HUES48 (cell line): ENCODE data around the gene GRID2IP.

Experiments used
- H3K27ac ChIP-seq: one replicate; pipeline ENCODE4 v1.7.0; 2013; ENCODE audit warnings: low read depth, low read length, inconsistent platforms
- H3K27me3 ChIP-seq: 2 replicates; pipeline ENCODE4 v1.6.1; 2013; ENCODE audit warnings: mild to moderate bottlenecking, low read length; ENCODE audit not compliant: control insufficient read depth, insufficient read depth
- H3K36me3 ChIP-seq: 2 replicates; pipeline ENCODE4 v1.6.1; 2013; ENCODE audit warnings: low read length; ENCODE audit not compliant: control insufficient read depth, insufficient read depth
- H3K4me1 ChIP-seq: 2 replicates; pipeline ENCODE4 v1.6.1; 2013; ENCODE audit warnings: mild to moderate bottlenecking, low read length; ENCODE audit not compliant: control insufficient read depth, insufficient read depth
- H3K4me3 ChIP-seq: 2 replicates; pipeline ENCODE4 v1.5.1; 2013; ENCODE audit warnings: mild to moderate bottlenecking, low read depth, low read length
- H3K9ac ChIP-seq: 2 replicates; pipeline ENCODE4 v1.6.1; 2013; ENCODE audit warnings: mild to moderate bottlenecking, low read depth, low read length, moderate library complexity
- H3K9me3 ChIP-seq: 2 replicates; pipeline ENCODE4 v1.6.1; 2013; ENCODE audit warnings: low read length; ENCODE audit not compliant: control insufficient read depth, insufficient read depth

GRID2IP gene

DNA sequence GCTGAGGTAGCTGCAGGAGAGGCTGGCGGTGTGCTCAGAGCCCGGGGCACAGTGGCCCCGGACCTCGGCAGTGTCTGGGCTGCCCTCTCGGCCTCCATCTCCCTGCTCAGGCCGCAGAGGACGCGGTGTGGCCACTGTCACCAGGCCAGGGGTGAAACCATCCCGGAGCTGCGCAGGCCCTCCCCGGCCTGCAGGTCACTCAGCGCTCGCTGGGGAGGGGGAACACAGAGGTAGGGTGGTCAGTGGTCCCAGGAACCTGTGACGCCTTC lies 53.7 kb downstream of the GRID2IP start:
- Histone ChIP-seq H3K36me3 (peaks cover 5% of the 10 kb centered on the region; the same call in 1 of the 2 replicates), H3K4me3 (no peak overlapping the region), H3K9me3 (no peaks in the 10 kb centered on the region), H3K9ac (no peak overlapping the region), H3K4me1 (peaks cover under 1% of the 10 kb centered on the region; the same call in 1 of the 2 replicates), H3K27me3 (no peaks in the 10 kb centered on the region), H3K27ac (no peak overlapping the region)

DNA sequence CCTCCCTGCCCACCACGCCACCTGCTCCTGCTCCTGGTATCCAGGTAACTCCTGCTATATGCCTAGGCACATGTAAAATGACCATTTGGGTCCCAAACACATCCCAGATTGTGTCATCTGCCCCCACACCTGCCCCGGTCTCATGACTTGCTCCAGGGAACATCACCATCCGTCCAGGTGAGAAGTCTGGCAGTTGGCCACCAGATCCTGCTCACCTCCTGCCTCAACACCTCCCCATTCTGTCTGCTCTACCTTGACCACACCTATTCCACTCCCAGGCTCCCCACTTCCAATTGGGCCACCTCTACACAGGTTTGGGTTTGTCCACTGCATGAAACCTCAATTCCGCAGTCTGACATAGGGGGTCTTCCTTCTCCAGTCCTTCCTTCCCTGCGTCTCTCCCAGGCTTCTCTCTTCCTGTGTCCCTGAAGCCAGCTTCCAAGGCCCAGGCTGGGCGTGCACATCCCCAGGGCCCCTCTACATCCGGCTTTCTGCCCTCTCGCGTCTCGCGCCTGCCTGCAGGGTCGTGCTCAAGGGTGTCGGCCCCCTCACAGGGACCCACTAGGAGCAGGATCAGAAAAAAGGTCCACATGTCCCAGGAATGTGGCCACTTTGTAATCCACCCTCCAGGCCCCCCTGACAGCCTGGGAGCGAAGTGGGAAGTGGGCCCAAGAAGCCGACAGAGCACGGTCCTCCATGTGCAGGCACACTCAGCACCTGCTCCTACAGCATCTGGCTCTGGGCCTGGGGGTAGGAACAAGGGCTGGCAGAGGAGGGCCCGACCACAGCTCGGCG lies 54.2 kb downstream of the GRID2IP start:
- H3K27me3 ChIP-seq: no peaks in the 10 kb centered on the region
- no peak overlapping the region for H3K9ac ChIP-seq
- H3K4me3 ChIP-seq: no peak overlapping the region
- no peak overlapping the region for H3K27ac ChIP-seq
- peaks cover 5% of the 10 kb centered on the region; the same call in 1 of the 2 replicates for H3K36me3 ChIP-seq
- H3K4me1 ChIP-seq: no peaks in the 10 kb centered on the region
- H3K9me3 ChIP-seq: no peaks in the 10 kb centered on the region

DNA sequence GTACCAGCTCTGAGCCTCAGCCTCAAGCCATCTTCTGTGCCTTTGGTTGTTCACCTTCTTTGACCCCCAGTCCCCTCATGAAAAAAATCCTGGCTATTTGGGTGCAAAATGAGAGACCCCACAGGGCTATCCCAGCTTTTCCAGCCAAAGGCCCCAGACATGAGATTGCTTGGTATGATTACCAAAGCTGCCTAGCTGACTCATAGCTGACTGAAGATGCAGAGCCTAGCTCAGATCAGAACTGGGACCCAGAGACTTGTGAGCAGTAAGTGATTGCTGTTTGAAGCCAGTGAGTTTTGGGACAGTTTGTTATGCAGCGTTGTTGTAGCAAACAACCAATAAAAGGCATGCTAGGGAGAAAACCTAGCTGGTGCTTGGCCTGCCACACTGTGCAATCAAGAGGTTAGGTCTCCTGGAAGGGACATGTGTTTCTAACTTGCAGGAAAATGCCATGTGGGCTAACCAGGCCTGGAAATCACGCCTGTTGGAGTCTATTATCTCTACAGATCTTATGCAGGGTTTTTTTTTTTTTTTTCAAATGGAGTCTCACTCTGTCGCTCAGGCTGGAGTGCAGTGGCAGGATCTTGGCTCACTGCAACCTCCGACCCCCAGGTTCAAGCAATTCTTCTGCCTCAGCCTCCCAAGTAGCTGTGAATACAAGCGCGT lies 55.5 kb downstream of the GRID2IP start:
- Histone ChIP-seq H3K9me3 (no peaks in the 10 kb centered on the region), H3K27ac (no peak overlapping the region), H3K4me1 (no peaks in the 10 kb centered on the region), H3K9ac (no peak overlapping the region), H3K27me3 (no peaks in the 10 kb centered on the region), H3K36me3 (no peaks in the 10 kb centered on the region), H3K4me3 (no peak overlapping the region)

- Histone ChIP-seq H3K4me1 (no peaks in the 10 kb centered on the region), H3K36me3 (no peaks in the 10 kb centered on the region), H3K9me3 (no peaks in the 10 kb centered on the region; the same call in 1 of the 2 replicates), H3K4me3 (no peak overlapping the region), H3K9ac (no peak overlapping the region), H3K27ac (no peak overlapping the region), H3K27me3 (no peaks in the 10 kb centered on the region)
Measured at GRCh38 chr7:6494365-6494764, 56.9 kb downstream of the GRID2IP start.

DNA sequence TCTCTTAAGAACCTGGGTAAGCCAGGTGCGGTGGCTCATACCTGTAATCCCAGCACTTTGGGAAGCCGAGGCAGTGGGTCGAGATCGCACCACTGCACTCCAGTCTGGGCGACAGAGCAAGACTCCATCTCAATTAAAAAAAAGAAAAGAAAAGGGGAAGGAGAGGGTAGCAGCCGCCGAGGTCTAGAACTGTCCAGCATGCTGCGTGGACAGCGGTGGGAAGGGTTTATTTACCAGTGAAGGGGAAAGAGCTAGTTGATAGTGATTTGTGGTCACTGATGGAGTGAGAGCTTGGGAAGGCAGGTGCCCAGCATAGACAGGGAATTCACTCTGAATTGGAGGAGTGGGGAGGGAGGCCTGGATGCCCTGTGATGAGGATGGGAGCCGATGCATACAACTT lies 60.1 kb downstream of the GRID2IP start:
- no peaks in the 10 kb centered on the region for H3K27me3 ChIP-seq
- H3K27ac ChIP-seq: no peak overlapping the region
- H3K36me3 ChIP-seq: no peaks in the 10 kb centered on the region
- no peaks in the 10 kb centered on the region; the same call in 1 of the 2 replicates for H3K9me3 ChIP-seq
- H3K9ac ChIP-seq: no peak overlapping the region
- no peak overlapping the region for H3K4me3 ChIP-seq
- H3K4me1 ChIP-seq: no peaks in the 10 kb centered on the region

GRCh38 chr7:6489612-6490011 lies 61.6 kb downstream of the GRID2IP start:
- Histone ChIP-seq H3K36me3 (no peaks in the 10 kb centered on the region), H3K27me3 (no peaks in the 10 kb centered on the region), H3K4me3 (no peak overlapping the region), H3K9me3 (no peaks in the 10 kb centered on the region; the same call in 1 of the 2 replicates), H3K4me1 (no peaks in the 10 kb centered on the region), H3K27ac (no peak overlapping the region), H3K9ac (no peak overlapping the region)

GRCh38 chr7:6487184-6487545 lies 64.1 kb downstream of the GRID2IP start:
- Histone ChIP-seq H3K9ac (no peak overlapping the region), H3K4me3 (no peak overlapping the region), H3K36me3 (0 out of 2 replicates have a peak, but pooled peaks cover 3% of the 10 kb centered on the region), H3K27ac (no peak overlapping the region), H3K9me3 (no peaks in the 10 kb centered on the region; the same call in 1 of the 2 replicates), H3K27me3 (no peaks in the 10 kb centered on the region), H3K4me1 (no peaks in the 10 kb centered on the region)

DNA sequence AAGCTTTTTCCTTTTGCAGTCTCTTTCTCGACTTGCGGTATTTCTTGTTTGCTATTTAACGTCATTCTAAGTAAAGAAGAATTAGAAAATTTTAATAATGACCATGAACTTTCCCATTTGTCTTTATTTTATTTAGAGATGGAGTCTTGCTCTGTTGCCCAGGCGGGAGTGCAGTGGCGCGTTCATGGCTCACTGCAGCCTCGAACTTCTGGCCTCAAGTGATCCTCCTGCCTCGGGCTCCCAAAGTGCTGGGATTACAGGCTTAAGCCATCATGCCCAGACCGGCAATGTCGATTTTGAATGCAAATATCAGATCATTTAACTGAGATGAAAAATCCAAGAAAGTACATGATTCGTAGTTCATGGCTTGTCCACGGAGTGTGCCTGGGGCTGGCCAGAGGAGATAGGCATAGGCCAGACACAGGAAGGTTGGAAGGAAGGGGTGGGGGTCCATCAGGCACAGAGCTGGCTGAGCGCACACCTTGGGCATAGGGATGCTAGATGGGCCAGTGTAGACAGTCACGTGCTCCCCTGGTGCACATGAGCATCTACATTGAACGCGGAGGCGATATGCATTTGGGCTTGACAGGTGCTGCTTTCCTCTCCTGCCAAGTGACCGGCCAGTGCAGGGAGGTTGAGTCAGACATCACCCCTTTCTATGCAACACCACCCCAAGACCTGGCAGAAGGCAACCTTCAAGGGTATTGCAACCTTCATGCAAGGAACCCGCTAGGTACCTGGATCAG lies 64.7 kb downstream of the GRID2IP start:
- H3K36me3 ChIP-seq: peaks cover 6% of the 10 kb centered on the region; the same call in 1 of the 2 replicates
- no peak overlapping the region for H3K27ac ChIP-seq
- no peaks in the 10 kb centered on the region; the same call in 1 of the 2 replicates for H3K9me3 ChIP-seq
- H3K4me3 ChIP-seq: no peak overlapping the region
- no peaks in the 10 kb centered on the region for H3K27me3 ChIP-seq
- no peaks in the 10 kb centered on the region for H3K4me1 ChIP-seq
- H3K9ac ChIP-seq: no peak overlapping the region

GRCh38 chr7:6482743-6483119 lies 68.5 kb downstream of the GRID2IP start:
- peak overlapping the region; percentile 91 for H3K4me3 ChIP-seq
- peak overlapping the region; percentile 81 for H3K27ac ChIP-seq
- H3K9me3 ChIP-seq: no peaks in the 10 kb centered on the region
- no peaks in the 10 kb centered on the region for H3K27me3 ChIP-seq
- peak overlapping the region; percentile 70; the same call in 1 of the 2 replicates for H3K9ac ChIP-seq
- H3K36me3 ChIP-seq: peaks cover 19% of the 10 kb centered on the region; the same call in 1 of the 2 replicates
- no peaks in the 10 kb centered on the region for H3K4me1 ChIP-seq

- Histone ChIP-seq H3K27ac (no peak overlapping the region), H3K9ac (no peak overlapping the region)
Measured at GRCh38 chr7:6482307-6482706, 69.0 kb downstream of the GRID2IP start.

GRCh38 chr7:6481445-6481844 lies 69.8 kb downstream of the GRID2IP start:
- H3K27me3 ChIP-seq: no peaks in the 10 kb centered on the region
- no peak overlapping the region for H3K9ac ChIP-seq
- no peak overlapping the region for H3K27ac ChIP-seq
- no peaks in the 10 kb centered on the region for H3K4me1 ChIP-seq
- no peaks in the 10 kb centered on the region for H3K9me3 ChIP-seq
- H3K4me3 ChIP-seq: no peak overlapping the region
- peaks cover 19% of the 10 kb centered on the region; the same call in 1 of the 2 replicates for H3K36me3 ChIP-seq

More at GRCh38 chr7:6482307-6482706, 69.0 kb downstream of the GRID2IP start:
- Histone ChIP-seq H3K27me3 (no peaks in the 10 kb centered on the region), H3K4me3 (peak overlapping the region; percentile 91; the same call in 1 of the 2 replicates), H3K36me3 (peaks cover 19% of the 10 kb centered on the region; the same call in 1 of the 2 replicates), H3K4me1 (no peaks in the 10 kb centered on the region), H3K9me3 (no peaks in the 10 kb centered on the region)
